Measurements from ENCODE around the gene HS3ST6.

DNA sequence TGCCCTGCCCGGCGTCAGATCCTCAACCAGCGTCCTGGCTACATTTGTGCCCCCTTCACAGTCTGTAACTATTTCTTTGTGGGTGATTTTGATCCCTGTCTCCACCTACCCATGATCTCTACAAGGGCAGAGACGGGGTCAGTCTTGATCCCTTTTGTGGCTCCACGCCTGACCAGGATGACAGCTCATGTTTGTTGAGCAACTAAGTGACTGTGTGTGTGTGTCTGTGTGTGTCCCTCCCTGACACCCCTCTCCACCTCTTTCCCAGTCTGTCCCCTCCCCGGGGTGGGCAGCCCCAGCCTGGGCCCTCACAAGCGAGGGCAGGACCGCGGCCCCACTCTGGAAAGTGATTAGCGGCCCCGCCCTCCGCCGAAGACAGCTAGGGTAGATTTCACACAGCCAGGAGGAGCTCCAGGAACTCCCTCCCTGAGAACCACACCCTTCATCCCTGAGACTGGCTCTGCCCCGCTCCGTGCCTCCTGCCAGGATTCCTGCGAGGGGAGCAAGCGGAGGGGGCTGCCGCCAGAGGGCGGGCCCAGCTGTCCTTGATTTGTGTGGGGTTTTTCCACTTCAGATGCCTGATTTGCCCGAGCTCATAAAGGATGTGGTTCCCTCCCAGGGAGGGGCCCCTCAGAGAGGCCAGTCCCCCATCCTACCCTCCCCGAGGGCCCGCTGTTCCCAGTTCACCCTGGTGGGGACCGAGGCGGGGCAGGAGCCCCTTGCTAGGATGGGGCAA, 5.3 kb upstream of the HS3ST6 start:
- TF ChIP-seq POLR2A (IDR thresholded peaks at IDR 0.05) = no peak
- TF ChIP-seq, protein P1, sequence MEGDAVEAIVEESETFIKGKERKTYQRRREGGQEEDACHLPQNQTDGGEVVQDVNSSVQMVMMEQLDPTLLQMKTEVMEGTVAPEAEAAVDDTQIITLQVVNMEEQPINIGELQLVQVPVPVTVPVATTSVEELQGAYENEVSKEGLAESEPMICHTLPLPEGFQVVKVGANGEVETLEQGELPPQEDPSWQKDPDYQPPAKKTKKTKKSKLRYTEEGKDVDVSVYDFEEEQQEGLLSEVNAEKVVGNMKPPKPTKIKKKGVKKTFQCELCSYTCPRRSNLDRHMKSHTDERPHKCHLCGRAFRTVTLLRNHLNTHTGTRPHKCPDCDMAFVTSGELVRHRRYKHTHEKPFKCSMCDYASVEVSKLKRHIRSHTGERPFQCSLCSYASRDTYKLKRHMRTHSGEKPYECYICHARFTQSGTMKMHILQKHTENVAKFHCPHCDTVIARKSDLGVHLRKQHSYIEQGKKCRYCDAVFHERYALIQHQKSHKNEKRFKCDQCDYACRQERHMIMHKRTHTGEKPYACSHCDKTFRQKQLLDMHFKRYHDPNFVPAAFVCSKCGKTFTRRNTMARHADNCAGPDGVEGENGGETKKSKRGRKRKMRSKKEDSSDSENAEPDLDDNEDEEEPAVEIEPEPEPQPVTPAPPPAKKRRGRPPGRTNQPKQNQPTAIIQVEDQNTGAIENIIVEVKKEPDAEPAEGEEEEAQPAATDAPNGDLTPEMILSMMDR (IDR thresholded peaks at IDR 0.05) = no peak

All from breast epithelium (tissue), 3 donors.